Measurements from ENCODE around the gene TEX29.

The TEX29 gene

GRCh38 chr13:111390522-111391270, 70.3 kb downstream of the TEX29 start:
- DNase-seq (ENCODE audit: low read depth in 2 of 2, low spot score in 1 of 2), result no peak

- no peak for DNase-seq (ENCODE audit: low read depth in 2 of 2, low spot score in 1 of 2)
These were observed 72.0 kb downstream of the TEX29 start for GRCh38 chr13:111392486-111392885.

GRCh38 chr13:111393221-111393790, 72.9 kb downstream of the TEX29 start:
- no peak for DNase-seq (ENCODE audit: low read depth in 2 of 2, low spot score in 1 of 2)

Data from stimulated activated CD8-positive, alpha-beta memory T cell treated with anti-CD3 and anti-CD28 coated beads, Interleukin-4, amount 100 ng/mL, for 4 hours (primary cell).